Amygdala (tissue), 56 donors: ENCODE measurements around the gene VSIG8.
A peak's percentile ranks its signal among the peaks of the same experiment; 100 is the strongest.

Source experiments
- DNase-seq, 56 donors: peaks; one replicate each; lab custom pipeline; 2025; lab: John Stamatoyannopoulos, UW

Gene VSIG8

DNA sequence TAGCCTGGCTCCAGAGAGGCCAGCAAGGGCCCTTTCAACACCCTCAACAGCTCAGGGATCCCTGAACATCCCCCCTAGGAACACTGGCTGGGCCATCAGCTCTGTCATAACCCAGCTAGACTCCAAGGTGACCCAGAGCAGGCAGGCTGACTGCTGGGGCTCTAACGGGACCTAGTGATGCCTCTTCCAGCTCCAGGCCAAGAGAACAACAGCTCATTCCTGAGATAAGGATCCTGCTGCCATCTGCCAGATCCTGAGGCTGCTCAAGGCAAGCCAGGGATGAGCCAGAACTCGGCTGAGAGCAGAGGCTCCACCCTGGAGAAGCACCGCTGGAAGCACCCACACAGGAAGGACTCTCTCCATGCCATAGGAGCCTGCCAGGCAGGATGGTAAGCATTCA, 2.0 kb downstream of the VSIG8 start:
- no peak for DNase-seq

- no peak for DNase-seq
These were observed 2.6 kb downstream of the VSIG8 start for GRCh38 chr1:159859767-159860322.

- DNase-seq: no peak
These were observed 4.6 kb downstream of the VSIG8 start for GRCh38 chr1:159857889-159858288.

DNA sequence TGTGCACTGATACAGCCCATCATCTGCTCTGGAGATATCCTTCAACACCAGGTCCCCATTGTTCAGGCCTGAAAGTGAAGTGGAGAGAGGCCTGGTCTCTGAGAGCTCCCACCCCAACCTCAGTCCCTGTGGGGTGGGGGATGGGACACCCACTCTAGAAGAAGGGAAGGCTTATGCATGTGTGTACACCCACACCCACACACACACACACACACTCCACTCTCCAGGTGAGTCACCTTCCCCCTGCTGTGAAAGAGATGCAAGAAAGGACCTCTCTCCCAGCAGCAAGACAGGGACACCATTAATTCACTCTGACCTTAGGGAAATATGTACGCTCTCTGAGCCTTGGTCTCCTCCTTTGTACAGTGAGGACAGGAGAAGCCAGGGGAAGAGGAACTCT, 5.9 kb downstream of the VSIG8 start:
- no peak for DNase-seq

DNA sequence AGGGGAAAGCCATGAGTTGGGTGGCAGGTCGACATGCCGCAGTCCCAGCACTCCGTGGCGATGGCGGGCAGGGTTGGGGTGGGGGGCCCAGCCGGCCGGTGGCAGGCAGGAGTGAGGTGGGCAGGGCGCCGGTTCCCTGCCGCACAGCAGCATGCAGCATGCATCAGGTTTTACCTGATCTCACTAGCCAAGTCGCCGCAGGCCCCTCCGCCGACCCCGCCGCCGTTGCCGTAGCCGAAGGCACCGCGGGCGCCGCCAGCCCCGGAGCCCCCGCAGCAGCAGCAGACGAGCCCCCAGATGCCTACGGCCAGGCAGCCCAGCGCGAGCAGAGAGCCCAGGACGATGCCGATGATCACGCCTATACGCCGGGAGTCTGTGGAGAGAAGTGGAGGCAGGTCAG, 6.7 kb downstream of the VSIG8 start:
- no peak for DNase-seq

DNA sequence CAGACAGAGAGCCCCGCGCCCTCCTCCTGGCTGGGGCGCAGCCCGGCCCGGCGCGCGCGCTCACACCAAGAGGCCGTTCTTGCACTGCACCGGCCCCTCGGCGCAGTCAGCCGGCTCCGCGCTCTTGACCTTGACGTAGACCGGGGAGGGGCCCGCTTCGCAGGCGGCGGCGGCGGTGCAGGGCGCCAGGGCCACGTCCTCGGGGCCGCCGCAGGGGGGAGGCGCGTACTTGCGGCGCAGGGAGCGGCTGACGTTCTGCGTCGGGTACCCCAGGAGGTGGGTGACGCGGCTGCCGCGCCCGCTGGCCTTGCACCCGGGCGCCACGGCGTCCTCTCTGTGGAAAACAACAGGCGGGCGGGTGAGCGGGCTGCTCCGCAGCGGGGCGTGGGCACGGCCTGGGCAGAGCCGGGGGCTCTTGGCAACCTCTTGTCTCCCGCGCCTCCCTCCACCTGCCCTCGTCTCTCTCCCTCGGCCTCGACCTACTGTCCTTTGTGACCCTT, 7.7 kb downstream of the VSIG8 start:
- peak in 53 of 56 donors; percentile 8 to 86 (median 56) for DNase-seq

GRCh38 chr1:159854116-159854692, 8.3 kb downstream of the VSIG8 start:
- DNase-seq: peak in 43 of 56 donors; percentile 12 to 74 (median 48)

DNA sequence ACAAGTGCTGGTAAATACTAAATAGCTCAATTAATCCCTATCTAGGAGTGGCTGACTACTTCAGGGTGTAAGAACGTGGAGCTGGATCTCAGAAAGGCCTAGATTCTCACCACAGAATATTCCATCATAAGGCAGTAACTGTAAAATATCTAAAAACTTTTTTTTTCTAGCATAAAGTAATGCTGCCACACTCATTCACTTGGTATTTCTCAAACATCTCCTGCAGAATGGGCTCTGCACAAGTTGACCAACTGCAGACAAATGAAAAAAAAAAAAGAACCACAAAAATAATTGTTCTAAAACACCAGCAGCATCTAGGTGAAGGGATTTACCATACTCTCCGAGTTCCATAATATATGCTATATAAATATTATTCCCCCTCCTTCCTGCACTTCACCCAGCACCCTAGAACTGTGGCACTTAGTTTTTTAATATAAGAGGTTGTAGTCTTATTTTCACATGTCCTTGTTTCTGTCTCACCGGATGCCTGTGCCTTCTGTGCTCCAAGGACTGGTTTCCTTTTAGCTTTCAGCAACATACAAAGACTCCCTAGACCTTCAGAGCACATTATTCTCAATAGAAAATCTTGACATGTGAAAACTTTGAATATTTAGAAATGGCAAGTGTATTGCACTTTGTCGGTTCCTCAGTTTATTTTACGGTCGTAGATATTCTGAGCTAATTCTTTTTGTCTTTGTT, 8.9 kb downstream of the VSIG8 start:
- no peak for DNase-seq

- DNase-seq: no peak
These were observed 11.1 kb downstream of the VSIG8 start for GRCh38 chr1:159851407-159851806.

GRCh38 chr1:159849626-159850366, 12.7 kb downstream of the VSIG8 start:
- no peak for DNase-seq

DNA sequence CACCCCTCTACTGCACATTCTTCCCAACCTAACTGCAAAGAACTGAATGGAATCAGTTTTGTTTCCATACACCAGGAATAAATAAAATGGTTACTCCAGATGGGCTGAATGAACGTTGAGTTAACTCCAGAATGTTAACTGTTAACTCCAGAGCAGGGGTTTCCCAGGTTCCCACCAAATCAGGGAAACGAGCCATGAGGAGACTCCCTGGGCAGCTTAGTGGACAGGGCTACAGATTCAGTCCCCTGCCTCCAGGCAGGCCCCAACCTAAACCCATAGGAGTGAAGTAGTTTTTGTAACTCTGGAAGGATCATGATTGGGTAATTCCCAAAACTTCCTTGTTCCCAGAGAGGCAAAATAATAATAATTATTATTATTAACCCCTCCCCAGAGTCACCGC, 14.1 kb downstream of the VSIG8 start:
- DNase-seq: no peak

GRCh38 chr1:159847231-159847630, 15.2 kb downstream of the VSIG8 start:
- no peak for DNase-seq

DNA sequence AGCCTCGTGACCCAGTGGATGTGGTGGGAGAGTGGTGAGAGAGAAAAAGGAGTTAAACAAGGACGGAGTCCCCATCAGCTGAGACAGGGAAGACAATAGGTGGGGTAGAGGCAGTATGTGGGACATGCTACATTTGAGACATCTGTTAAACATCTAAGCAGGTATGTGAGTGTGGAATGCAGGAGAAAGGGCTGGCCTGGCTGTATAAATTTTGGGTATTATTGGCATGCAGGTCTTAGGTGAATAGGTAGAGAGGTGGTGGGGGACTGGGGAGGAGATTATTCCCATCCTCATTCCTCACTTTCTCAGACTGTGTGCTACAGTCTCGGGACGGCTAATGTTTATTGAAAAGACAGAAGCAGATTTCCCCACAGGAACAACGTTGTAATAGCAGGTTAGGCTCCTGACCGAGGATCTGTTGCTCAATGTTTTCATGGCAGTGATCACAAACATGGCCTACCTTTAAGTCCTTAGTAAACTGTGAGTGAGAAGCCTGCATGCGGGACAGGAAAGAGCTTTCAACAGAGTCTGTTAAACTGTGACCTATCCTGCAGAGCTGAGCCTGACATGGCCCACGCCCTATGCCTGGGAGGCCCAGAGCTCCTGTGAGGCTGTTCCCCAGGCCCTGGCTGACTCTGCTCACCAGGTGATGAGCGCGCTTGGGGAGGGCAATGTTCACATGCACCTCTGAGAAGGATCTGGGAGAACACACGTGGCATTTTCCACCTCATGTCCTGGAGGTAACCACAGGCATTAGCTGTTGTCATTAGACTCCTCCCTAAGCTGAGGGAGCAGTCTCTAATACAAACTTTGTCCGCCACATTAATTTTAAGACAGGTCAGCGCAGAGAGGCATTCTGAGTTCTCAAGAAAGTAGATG, 16.5 kb downstream of the VSIG8 start:
- DNase-seq: no peak

GRCh38 chr1:159843459-159843858, 19.0 kb downstream of the VSIG8 start:
- DNase-seq: no peak

DNA sequence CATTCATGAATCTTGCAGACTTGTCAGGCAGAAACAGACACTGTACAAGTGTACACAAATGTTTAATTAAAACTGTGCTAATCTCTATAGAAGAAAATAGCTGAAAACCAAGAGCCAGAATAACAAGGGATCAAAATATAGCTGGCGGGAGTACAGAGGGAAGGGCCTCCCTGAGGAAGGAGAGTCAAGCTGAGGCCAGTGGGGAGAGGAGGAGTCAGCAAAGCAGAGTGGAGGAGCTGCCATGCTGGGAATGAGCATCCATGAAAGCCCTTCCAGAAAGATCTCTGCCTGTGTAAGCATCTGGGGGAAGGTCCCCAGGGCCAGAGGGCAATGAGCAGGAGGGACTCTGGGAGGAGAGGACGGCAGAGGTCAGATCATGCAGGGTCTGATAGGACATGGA, 20.7 kb downstream of the VSIG8 start:
- no peak for DNase-seq

DNA sequence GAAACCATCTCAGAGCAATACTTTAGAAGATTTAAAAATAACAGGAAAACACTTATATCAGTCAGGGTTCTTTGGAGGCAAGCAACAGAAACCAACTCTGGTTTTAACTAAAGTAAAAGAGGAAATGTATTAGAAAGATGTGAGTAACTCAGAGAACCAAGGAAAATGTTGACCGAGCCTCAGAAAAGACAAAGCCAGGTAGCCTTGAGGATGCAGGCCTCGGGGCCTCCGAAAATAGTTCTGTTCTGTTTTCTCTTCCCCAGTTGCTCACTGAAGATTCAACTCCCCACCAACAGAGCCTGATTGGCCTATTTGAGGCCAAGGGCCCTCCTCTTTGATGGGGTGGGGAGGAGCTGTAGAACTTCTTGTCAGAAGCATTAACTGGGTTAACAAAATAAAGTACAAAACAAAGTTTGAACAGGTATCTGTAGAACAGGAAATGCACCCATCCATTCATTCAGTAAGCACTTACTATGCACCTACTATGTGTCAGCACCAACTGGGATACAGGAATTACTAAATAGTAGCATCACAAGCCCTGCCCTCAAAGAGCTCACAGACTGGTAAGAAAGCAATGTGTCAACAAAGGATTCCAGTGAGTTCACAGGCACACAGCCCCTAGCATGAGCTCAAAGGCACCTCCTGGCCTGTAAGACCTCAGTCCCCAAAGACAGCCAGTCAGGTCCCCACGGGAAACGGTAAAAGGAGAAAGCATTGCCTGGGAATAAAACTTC, 23.2 kb downstream of the VSIG8 start:
- no peak for DNase-seq

GRCh38 chr1:159838715-159839114, 23.7 kb downstream of the VSIG8 start:
- no peak for DNase-seq

- no peak for DNase-seq
These were observed 26.5 kb downstream of the VSIG8 start for GRCh38 chr1:159835862-159836525.

GRCh38 chr1:159835356-159835755, 27.1 kb downstream of the VSIG8 start:
- DNase-seq: no peak
